H9 (cell line): ENCODE data around the gene ALDH9A1. TPM values are rescaled to one million over a fixed set of nuclear protein-coding genes. Genes with fewer than 3 reads are reported as not detected.

ENCODE experiments used
- DNase-seq: peaks from one replicate; pipeline ENCODE4 v3.0.0-alpha.2; 2017
- H2AFZ ChIP-seq: one replicate; pipeline ENCODE4 v1.6.1; 2013; ENCODE audit warnings: mild to moderate bottlenecking, low read length, control low read depth, moderate library complexity
- H2AK5ac ChIP-seq: 2 replicates; pipeline ENCODE4 v1.6.1; 2013; ENCODE audit warnings: low read length, control low read depth, mixed read lengths; ENCODE audit not compliant: insufficient read length
- H2BK120ac ChIP-seq: one replicate; pipeline ENCODE4 v1.6.1; 2013; ENCODE audit warnings: low read depth, mild to moderate bottlenecking, low read length, control low read depth, inconsistent platforms; ENCODE audit not compliant: poor library complexity, severe bottlenecking
- H2BK12ac ChIP-seq: 2 replicates; pipeline ENCODE4 v1.6.1; 2013; ENCODE audit warnings: low read length, control low read depth, mixed read lengths, low read depth; ENCODE audit not compliant: insufficient read length
- H2BK15ac ChIP-seq: 2 replicates; pipeline ENCODE4 v1.6.1; 2013; ENCODE audit warnings: low read depth, low read length, control low read depth
- H2BK20ac ChIP-seq: one replicate; pipeline ENCODE4 v1.6.1; 2013; ENCODE audit warnings: low read depth, mild to moderate bottlenecking, low read length, control low read depth, inconsistent platforms; ENCODE audit not compliant: poor library complexity, severe bottlenecking
- H2BK5ac ChIP-seq: 2 replicates; pipeline ENCODE4 v1.6.1; 2013; ENCODE audit warnings: low read length, control low read depth, mixed read lengths; ENCODE audit not compliant: insufficient read length
- H3K14ac ChIP-seq: 2 replicates; pipeline ENCODE4 v1.6.1; 2013; ENCODE audit warnings: low read length, control low read depth; ENCODE audit not compliant: insufficient read depth
- H3K18ac ChIP-seq: 2 replicates; pipeline ENCODE4 v1.6.1; 2013; ENCODE audit warnings: low read depth, mild to moderate bottlenecking, mixed read lengths, low read length, control low read depth; ENCODE audit not compliant: insufficient read length
- H3K23ac ChIP-seq: 2 replicates; pipeline ENCODE4 v1.6.1; 2013; ENCODE audit warnings: low read length, control low read depth, mixed read lengths, low read depth; ENCODE audit not compliant: insufficient read length
- H3K23me2 ChIP-seq: 2 replicates; pipeline ENCODE4 v1.6.1; 2013; ENCODE audit warnings: low read depth, mild to moderate bottlenecking, mixed read lengths, low read length, control low read depth; ENCODE audit not compliant: insufficient read length, poor library complexity, severe bottlenecking
- H3K27ac ChIP-seq: 2 replicates; pipeline ENCODE4 v1.5.1; 2013; ENCODE audit warnings: low read length, control low read depth, mixed read lengths, low read depth; ENCODE audit not compliant: insufficient read length
- H3K27me3 ChIP-seq: 2 replicates; pipeline ENCODE4 v1.6.1; 2013; ENCODE audit warnings: low read length, control low read depth, inconsistent platforms; ENCODE audit not compliant: insufficient read depth
- H3K4ac ChIP-seq: 2 replicates; pipeline ENCODE4 v1.6.1; 2013; ENCODE audit warnings: low read depth, mild to moderate bottlenecking, control low read depth, inconsistent platforms, low read length, moderate library complexity
- H3K4me1 ChIP-seq: 2 replicates; pipeline ENCODE4 v1.6.1; 2013; ENCODE audit warnings: low read length, control low read depth, inconsistent platforms; ENCODE audit not compliant: insufficient read depth
- H3K4me2 ChIP-seq: 2 replicates; pipeline ENCODE4 v1.6.1; 2013; ENCODE audit warnings: low read length, control low read depth, mixed read lengths; ENCODE audit not compliant: insufficient read length, insufficient read depth
- H3K56ac ChIP-seq: 2 replicates; pipeline ENCODE4 v1.6.1; 2013; ENCODE audit warnings: low read depth, mild to moderate bottlenecking, mixed read lengths, low read length, control low read depth; ENCODE audit not compliant: insufficient read length
- H3K79me1 ChIP-seq: 2 replicates; pipeline ENCODE4 v1.6.1; 2013; ENCODE audit warnings: low read depth, mild to moderate bottlenecking, moderate library complexity, low read length, control low read depth, inconsistent platforms; ENCODE audit not compliant: insufficient read depth, poor library complexity, severe bottlenecking
- H3K79me2 ChIP-seq: 2 replicates; pipeline ENCODE4 v1.6.1; 2013; ENCODE audit warnings: low read length, control low read depth, inconsistent platforms; ENCODE audit not compliant: insufficient read depth
- H3K9ac ChIP-seq: 2 replicates; pipeline ENCODE4 v1.6.1; 2013; ENCODE audit warnings: low read length, control low read depth, mixed read lengths; ENCODE audit not compliant: insufficient read length; ENCODE audit errors: extremely low read depth
- H3K9me3 ChIP-seq: one replicate; pipeline ENCODE4 v1.6.1; 2013; ENCODE audit warnings: low read depth, low read length, inconsistent platforms; ENCODE audit not compliant: control insufficient read depth
- H3T11ph ChIP-seq: one replicate; pipeline ENCODE4 v1.6.1; 2013; ENCODE audit warnings: mild to moderate bottlenecking, low read length, control low read depth, inconsistent platforms
- H4K20me1 ChIP-seq: one replicate; pipeline ENCODE4 v1.6.1; 2013; ENCODE audit not compliant: control insufficient read depth, insufficient read length, insufficient read depth
- H4K5ac ChIP-seq: 2 replicates; pipeline ENCODE4 v1.6.1; 2013; ENCODE audit warnings: low read depth, mild to moderate bottlenecking, mixed read lengths, low read length, control low read depth; ENCODE audit not compliant: insufficient read length
- H4K8ac ChIP-seq: replicated peaks from 2 replicates; pipeline ENCODE4 v1.6.1; 2013; ENCODE audit warnings: low read length, control low read depth, mixed read lengths, low read depth; ENCODE audit not compliant: insufficient read length
- H4K91ac ChIP-seq: 2 replicates; pipeline ENCODE4 v1.6.1; 2013; ENCODE audit warnings: low read depth, mild to moderate bottlenecking, moderate library complexity, mixed read lengths, low read length, control low read depth; ENCODE audit not compliant: insufficient read length
- H3K27ac Mint-ChIP-seq, 3 experiments: 2 replicates in 2 of 3; 3 replicates in 1 of 3; pipeline ENCODE4 v1.8.0; 2020 to 2021; ENCODE audit warnings: mixed read lengths in 3 of 3, mild to moderate bottlenecking in 1 of 3, moderate library complexity in 1 of 3
- H3K27me3 Mint-ChIP-seq: 2 replicates; pipeline ENCODE4 v1.8.0; 2021; ENCODE audit warnings: low read depth, mild to moderate bottlenecking, moderate library complexity, mixed read lengths
- H3K36me3 Mint-ChIP-seq, 3 experiments: 2 replicates in 2 of 3; 3 replicates in 1 of 3; pipeline ENCODE4 v1.8.0; 2020 to 2021; ENCODE audit warnings: low read depth in 3 of 3, mixed read lengths in 3 of 3; ENCODE audit not compliant: insufficient read depth in 1 of 3
- H3K4me1 Mint-ChIP-seq, 2 experiments: 2 replicates each; pipeline ENCODE4 v1.8.0; 2020; ENCODE audit warnings: mixed read lengths in 2 of 2
- H3K4me3 Mint-ChIP-seq, 2 experiments: 2 replicates in 1 of 2; 3 replicates in 1 of 2; pipeline ENCODE4 v1.8.0; 2020 to 2021; ENCODE audit warnings: mild to moderate bottlenecking in 2 of 2, mixed read lengths in 2 of 2, moderate library complexity in 1 of 2
- H3K9me3 Mint-ChIP-seq, 2 experiments: 2 replicates in 1 of 2; 3 replicates in 1 of 2; pipeline ENCODE4 v1.8.0; 2020; ENCODE audit warnings: mild to moderate bottlenecking in 2 of 2, mixed read lengths in 2 of 2, moderate library complexity in 1 of 2
- CTCF ChIP-seq: fragments of 200-600 bp; sonication (generic); conservative IDR thresholded peaks from 3 replicates; pipeline ENCODE4 v1.8.0; 2021; ENCODE audit warnings: antibody characterized with exemption, mild to moderate bottlenecking
- total RNA-seq: library from RNA; stranded (reverse); gene quantifications from 2 replicates; pipeline ENCODE4 v1.2.1, GENCODE V29; 2021

ALDH9A1 gene
- total RNA-seq, 1 experiment from 2014 or later = 55.0 TPM

- TF ChIP-seq CTCF = no peak
- 0 out of 2 replicates have a peak, but pooled peaks cover 2% of the 10 kb centered on the region for H3K4me1 ChIP-seq
- no peaks in the 10 kb centered on the region for H3K27me3 ChIP-seq
- no peak for DNase-seq
- no peak overlapping the region for H3K27ac ChIP-seq
- H3K4me2 ChIP-seq = no peak overlapping the region
- no peak overlapping the region for H2BK20ac ChIP-seq
- H2BK120ac ChIP-seq = no peak overlapping the region
- H2BK15ac ChIP-seq = no peak overlapping the region
- Mint-ChIP-seq H3K4me1 (peaks cover 0 to 7% of the 10 kb centered on the region in 2 experiments; a peak in 2 of 4 replicates), H3K27me3 (no peaks in the 10 kb centered on the region), H3K9me3 (no peaks in the 10 kb centered on the region), H3K36me3 (peaks cover 7 to 34% (median 18%) of the 10 kb centered on the region in 3 experiments; a peak in 5 of 7 replicates), H3K27ac (no peak overlapping the region), H3K4me3 (no peak overlapping the region)
- H3K79me1 ChIP-seq = no peaks in the 10 kb centered on the region
- no peak overlapping the region for H3K14ac ChIP-seq
- H3K23ac ChIP-seq = no peak overlapping the region
- no peak overlapping the region for H2AFZ ChIP-seq
- H4K8ac ChIP-seq = no peak overlapping the region
- H3T11ph ChIP-seq = no peak overlapping the region
- H3K9me3 ChIP-seq = no peaks in the 10 kb centered on the region
- no peaks in the 10 kb centered on the region for H3K79me2 ChIP-seq
- no peak overlapping the region for H2AK5ac ChIP-seq
- no peak overlapping the region for H3K4ac ChIP-seq
- H4K5ac ChIP-seq = no peak overlapping the region
- no peak overlapping the region for H2BK12ac ChIP-seq
- H3K23me2 ChIP-seq = no peaks in the 10 kb centered on the region
- no peak overlapping the region for H3K9ac ChIP-seq
- no peak overlapping the region for H2BK5ac ChIP-seq
- H4K20me1 ChIP-seq = no peaks in the 10 kb centered on the region
- no peak overlapping the region for H4K91ac ChIP-seq
- H3K56ac ChIP-seq = no peak overlapping the region
- no peak overlapping the region for H3K18ac ChIP-seq
Measured at GRCh38 chr1:165737196-165737595, 38.8 kb upstream of the ALDH9A1 start.
